Lung (tissue), 12 donors: ENCODE results near the gene MRTFA. TPM values are rescaled to one million over a fixed set of nuclear protein-coding genes. Genes with fewer than 3 reads are reported as not detected.
"Not testable (repeated sequence)": the region's sequence is repeated elsewhere in the genome, so short reads cannot be mapped to it uniquely, and the experiment has no call there.

Source experiments
- ATAC-seq: fragments of 200-7000 bp; cut with Tn5 transposase; one replicate; pipeline ENCODE4 v1.9.1; 2020; ENCODE audit warnings: moderate number of reproducible peaks; ENCODE audit not compliant: insufficient read depth, low FRiP score
- DNase-seq, 3 donors: peaks; one replicate each; pipeline ENCODE4 v3.0.0-alpha.2; 2013 to 2017
- H3K27ac ChIP-seq, 2 donors: one replicate each; pipeline ENCODE4 v1.5.1; 2013; ENCODE audit warnings: mild to moderate bottlenecking in 2 of 2, moderate library complexity in 2 of 2, control low read depth in 1 of 2, inconsistent platforms in 1 of 2, low read depth in 1 of 2, low read length in 1 of 2
- H3K27me3 ChIP-seq, 3 donors: one replicate each; pipeline ENCODE4 v1.5.1; 2013; ENCODE audit warnings: low read length in 2 of 3; ENCODE audit not compliant: control insufficient read depth in 3 of 3, insufficient read depth in 3 of 3
- H3K36me3 ChIP-seq, 4 donors: one replicate each; pipeline ENCODE4 v1.5.1; 2013; ENCODE audit warnings: low read length in 4 of 4, mild to moderate bottlenecking in 1 of 4, moderate library complexity in 1 of 4; ENCODE audit not compliant: control insufficient read depth in 4 of 4, insufficient read depth in 4 of 4
- H3K4me1 ChIP-seq, 5 donors: one replicate each; pipeline ENCODE4 v1.5.1; 2013; ENCODE audit warnings: low read length in 5 of 5, mild to moderate bottlenecking in 2 of 5, moderate library complexity in 1 of 5; ENCODE audit not compliant: control insufficient read depth in 5 of 5, insufficient read depth in 5 of 5
- H3K4me3 ChIP-seq: one replicate; pipeline ENCODE4 v1.5.1; 2013; ENCODE audit warnings: mild to moderate bottlenecking, control low read depth, moderate library complexity
- H3K9ac ChIP-seq, 2 donors: one replicate each; pipeline ENCODE4 v1.5.1; 2013; ENCODE audit warnings: low read length in 2 of 2, control low read depth in 1 of 2; ENCODE audit not compliant: insufficient read depth in 1 of 2
- H3K9me3 ChIP-seq, 4 donors: one replicate each; pipeline ENCODE4 v1.5.1; 2013; ENCODE audit warnings: low read length in 3 of 4, mild to moderate bottlenecking in 1 of 4, moderate library complexity in 1 of 4; ENCODE audit not compliant: control insufficient read depth in 4 of 4, insufficient read depth in 3 of 4
- CTCF ChIP-seq: IDR thresholded peaks from 2 replicates; pipeline ENCODE4 v1.5.1; 2012; ENCODE audit warnings: mild to moderate bottlenecking; ENCODE audit errors: control extremely low read depth, extremely low read depth
- WGBS, 2 donors: extraction: QIAGEN DNeasy Blood & Tissue Kit; methylation state at CpG; one replicate each; pipeline ENCODE4 v1.1.7; 2013; 5-methylcytosine and 5-hydroxymethylcytosine counted together
- polyA plus RNA-seq, 2 donors: library from polyadenylated mRNA; stranded (reverse); fragments of 200-250 nt; gene quantifications; one replicate each; pipeline ENCODE4 v1.2.1, GENCODE V29; 2013
- total RNA-seq, 2 donors: library from RNA; depleted of rRNA in 1 of 2; stranded (reverse); fragments of >200 nt in 1 of 2; gene quantifications; one replicate each; pipeline ENCODE4 v1.2.1, GENCODE V29; 2014 to 2021
- donor health status: control.
- donor health status: control.
- donor health status: Bipolar disorder and iron deficiency.
- donor health status: healthy.
- donor health status: DM: yes; HTN: yes; CAD: no.

Gene MRTFA
- total and polyA plus RNA-seq, 4 donors = 26.3 to 64.0 (median 40.1) TPM

- H3K9me3 ChIP-seq = peaks cover 0 to 5% (median 0%) of the 10 kb centered on the region in 4 donors
- no peaks in the 10 kb centered on the region for H3K27me3 ChIP-seq
- no peak overlapping the region for H3K4me3 ChIP-seq
- ATAC-seq (no peak), DNase-seq (peak in 2 of 3 donors; percentile 49 to 75)
- no peak overlapping the region for H3K9ac ChIP-seq
- H3K4me1 ChIP-seq = peaks cover 5 to 28% (median 12%) of the 10 kb centered on the region in 5 donors
- WGBS, 2 donors = 75 to 80% methylated on average over 4 of the region's 4 CpGs
- peak overlapping the region; percentile 5 to 15 for H3K27ac ChIP-seq
- TF ChIP-seq CTCF = no peak
- no peaks in the 10 kb centered on the region for H3K36me3 ChIP-seq
Observed at GRCh38 chr22:40665312-40665711, 28.8 kb upstream of the MRTFA start.

- Histone ChIP-seq H3K27me3 (no peaks in the 10 kb centered on the region), H3K27ac (no peak overlapping the region), H3K9ac (no peak overlapping the region), H3K36me3 (no peaks in the 10 kb centered on the region), H3K9me3 (no peaks in the 10 kb centered on the region), H3K4me3 (no peak overlapping the region), H3K4me1 (peaks cover 3 to 19% (median 9%) of the 10 kb centered on the region in 5 donors)
- 95 to 97% methylated on average over 7 of the region's 7 CpGs for WGBS, 2 donors
- TF ChIP-seq CTCF = no peak
- ATAC-seq (no peak), DNase-seq (no peak)
Observed at GRCh38 chr22:40661671-40662070, 25.2 kb upstream of the MRTFA start.

GRCh38 chr22:40660730-40661129 is 24.2 kb upstream of the MRTFA start:
- WGBS, 2 donors = 34 to 69% methylated on average over 3 of the region's 3 CpGs
- Histone ChIP-seq H3K27me3 (no peaks in the 10 kb centered on the region), H3K9me3 (no peaks in the 10 kb centered on the region), H3K4me1 (peaks cover 0 to 11% (median 8%) of the 10 kb centered on the region in 5 donors), H3K27ac (no peak overlapping the region), H3K9ac (no peak overlapping the region), H3K36me3 (no peaks in the 10 kb centered on the region), H3K4me3 (no peak overlapping the region)
- TF ChIP-seq CTCF = no peak
- DNase-seq = no peak
- no peak for ATAC-seq

GRCh38 chr22:40659166-40659565 is 22.6 kb upstream of the MRTFA start:
- ATAC-seq = no peak
- Histone ChIP-seq H3K4me3 (no peak overlapping the region), H3K9ac (no peak overlapping the region), H3K36me3 (no peaks in the 10 kb centered on the region), H3K27ac (no peak overlapping the region), H3K27me3 (no peaks in the 10 kb centered on the region), H3K4me1 (peaks cover 0 to 8% (median 5%) of the 10 kb centered on the region in 5 donors), H3K9me3 (no peaks in the 10 kb centered on the region)
- no peak for TF ChIP-seq CTCF
- no peak for DNase-seq
- 91 to 92% methylated on average over 6 of the region's 6 CpGs for WGBS, 2 donors

GRCh38 chr22:40656651-40657050 is 20.1 kb upstream of the MRTFA start:
- H3K9me3 ChIP-seq, H3K27me3 ChIP-seq, DNase-seq, H3K36me3 ChIP-seq, H3K4me3 ChIP-seq, H3K27ac ChIP-seq, H3K9ac ChIP-seq, ATAC-seq: not testable (repeated sequence)
- H3K4me1 ChIP-seq = peaks cover 0 to 21% (median 10%) of the 10 kb centered on the region in 5 donors
- 88 to 93% methylated on average over 10 of the region's 10 CpGs for WGBS, 2 donors

- not testable (repeated sequence) for H3K4me3 ChIP-seq, H3K9me3 ChIP-seq, DNase-seq, H3K36me3 ChIP-seq, H3K27ac ChIP-seq, H3K9ac ChIP-seq, H3K27me3 ChIP-seq, ATAC-seq
- H3K4me1 ChIP-seq = peaks cover 0 to 25% (median 10%) of the 10 kb centered on the region in 5 donors
- 93 to 95% methylated on average over 3 of the region's 3 CpGs for WGBS, 2 donors
Observed at GRCh38 chr22:40655941-40656340, 19.4 kb upstream of the MRTFA start.
